ENCODE measurements around the gene EVC2.

Gene EVC2

DNA sequence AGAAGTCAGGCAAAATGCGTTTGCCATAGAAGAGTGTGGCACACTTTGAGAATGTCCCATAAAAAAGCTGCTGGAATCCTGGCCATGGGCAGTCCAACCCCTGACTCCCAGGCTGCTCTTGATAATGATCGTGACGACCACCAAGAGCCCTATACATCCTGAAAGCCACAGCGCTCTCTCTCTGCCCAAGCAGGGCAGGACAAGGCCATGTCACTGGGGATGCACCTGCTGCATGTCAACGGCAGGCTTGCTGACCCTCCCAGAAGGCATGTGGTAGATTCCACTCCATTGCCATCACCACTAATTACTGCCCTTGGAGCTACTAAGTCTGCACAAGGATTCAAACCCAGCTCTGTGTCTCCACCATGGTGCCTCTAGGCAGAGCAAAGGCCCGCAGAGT lies 144.5 kb downstream of the EVC2 start:
- H3K36me3 Mint-ChIP-seq (ENCODE audit: low read depth) = peaks cover 47% of the 10 kb centered on the region
- no peaks in the 10 kb centered on the region for H3K27me3 Mint-ChIP-seq (ENCODE audit: low read depth)
- H3K27ac Mint-ChIP-seq = no peak overlapping the region
- TF ChIP-seq, protein P1, sequence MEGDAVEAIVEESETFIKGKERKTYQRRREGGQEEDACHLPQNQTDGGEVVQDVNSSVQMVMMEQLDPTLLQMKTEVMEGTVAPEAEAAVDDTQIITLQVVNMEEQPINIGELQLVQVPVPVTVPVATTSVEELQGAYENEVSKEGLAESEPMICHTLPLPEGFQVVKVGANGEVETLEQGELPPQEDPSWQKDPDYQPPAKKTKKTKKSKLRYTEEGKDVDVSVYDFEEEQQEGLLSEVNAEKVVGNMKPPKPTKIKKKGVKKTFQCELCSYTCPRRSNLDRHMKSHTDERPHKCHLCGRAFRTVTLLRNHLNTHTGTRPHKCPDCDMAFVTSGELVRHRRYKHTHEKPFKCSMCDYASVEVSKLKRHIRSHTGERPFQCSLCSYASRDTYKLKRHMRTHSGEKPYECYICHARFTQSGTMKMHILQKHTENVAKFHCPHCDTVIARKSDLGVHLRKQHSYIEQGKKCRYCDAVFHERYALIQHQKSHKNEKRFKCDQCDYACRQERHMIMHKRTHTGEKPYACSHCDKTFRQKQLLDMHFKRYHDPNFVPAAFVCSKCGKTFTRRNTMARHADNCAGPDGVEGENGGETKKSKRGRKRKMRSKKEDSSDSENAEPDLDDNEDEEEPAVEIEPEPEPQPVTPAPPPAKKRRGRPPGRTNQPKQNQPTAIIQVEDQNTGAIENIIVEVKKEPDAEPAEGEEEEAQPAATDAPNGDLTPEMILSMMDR (IDR thresholded peaks at IDR 0.05; ENCODE audit: unreplicated experiment in 3 of 3) = no peak
- no peaks in the 10 kb centered on the region for H3K4me1 Mint-ChIP-seq
- H3K4me3 Mint-ChIP-seq = no peak overlapping the region
- no peaks in the 10 kb centered on the region for H3K9me3 Mint-ChIP-seq

DNA sequence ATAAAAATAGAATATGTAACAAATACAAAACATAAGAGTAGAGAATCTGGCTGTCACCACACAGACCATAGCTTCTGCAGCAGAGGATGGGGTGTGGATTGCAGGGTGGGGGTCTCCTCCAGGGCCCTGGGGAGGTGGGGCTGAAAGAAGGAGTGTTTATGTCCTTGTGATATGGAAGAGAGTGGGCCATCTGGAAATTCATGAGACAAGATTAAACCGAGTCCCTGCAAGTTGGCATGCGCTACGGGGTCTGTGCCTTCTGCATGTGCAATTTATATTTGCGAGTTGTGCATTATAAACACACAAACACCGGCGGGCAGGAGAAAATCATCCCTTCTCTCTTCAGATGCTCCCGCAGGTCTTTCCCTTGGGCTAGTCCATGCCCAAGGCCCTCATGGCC lies 145.9 kb downstream of the EVC2 start:
- Mint-ChIP-seq H3K4me1 (no peaks in the 10 kb centered on the region), H3K4me3 (no peak overlapping the region), H3K27me3 (ENCODE audit: low read depth) (no peaks in the 10 kb centered on the region), H3K36me3 (ENCODE audit: low read depth) (peaks cover 59% of the 10 kb centered on the region), H3K9me3 (peaks cover 6% of the 10 kb centered on the region), H3K27ac (no peak overlapping the region)
- TF ChIP-seq, protein P1 (IDR thresholded peaks at IDR 0.05; ENCODE audit: unreplicated experiment in 3 of 3) = no peak

DNA sequence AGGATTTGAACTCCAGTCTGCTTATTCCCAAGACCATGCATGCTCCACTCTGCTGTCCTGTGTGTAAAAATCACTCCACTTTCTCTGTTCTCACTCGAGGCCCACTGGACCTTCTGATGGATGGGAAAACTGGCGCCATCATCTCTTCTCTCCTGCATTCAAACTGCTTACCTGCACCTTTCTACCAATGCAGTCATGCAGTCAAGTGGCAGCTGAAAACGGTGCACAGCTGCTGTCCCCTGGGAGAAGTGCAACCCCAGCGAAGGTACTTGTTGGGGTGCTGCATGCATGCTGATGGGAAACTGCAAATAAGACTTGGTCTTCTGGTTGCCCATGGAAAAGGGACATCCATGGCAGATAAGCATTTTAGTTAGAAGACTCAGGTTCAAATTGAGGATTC lies 147.1 kb downstream of the EVC2 start:
- Mint-ChIP-seq H3K4me1 (no peaks in the 10 kb centered on the region), H3K9me3 (peaks cover 8% of the 10 kb centered on the region), H3K4me3 (no peak overlapping the region), H3K27ac (no peak overlapping the region), H3K36me3 (ENCODE audit: low read depth) (peaks cover 67% of the 10 kb centered on the region), H3K27me3 (ENCODE audit: low read depth) (no peaks in the 10 kb centered on the region)
- TF ChIP-seq, protein P1 (IDR thresholded peaks at IDR 0.05; ENCODE audit: unreplicated experiment in 3 of 3) = no peak

DNA sequence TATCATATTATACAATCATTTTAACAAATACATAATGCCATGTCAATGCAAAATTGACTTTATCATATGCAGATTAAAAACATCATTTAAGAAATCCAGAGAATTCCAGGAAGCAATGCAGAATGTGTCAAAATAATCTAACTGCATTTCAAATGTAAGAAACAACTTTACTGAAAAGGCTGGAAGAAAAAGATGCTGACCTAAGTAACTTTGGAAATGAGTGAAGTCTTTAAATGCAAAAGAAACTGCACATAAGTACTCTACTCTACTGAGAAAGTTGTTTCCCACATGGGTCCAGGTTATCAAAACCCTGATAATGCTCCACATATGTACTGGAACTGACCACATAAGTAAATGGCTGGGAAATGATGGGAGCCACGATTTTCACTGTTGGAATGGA lies 149.9 kb downstream of the EVC2 start:
- peaks cover 12% of the 10 kb centered on the region for H3K9me3 Mint-ChIP-seq

DNA sequence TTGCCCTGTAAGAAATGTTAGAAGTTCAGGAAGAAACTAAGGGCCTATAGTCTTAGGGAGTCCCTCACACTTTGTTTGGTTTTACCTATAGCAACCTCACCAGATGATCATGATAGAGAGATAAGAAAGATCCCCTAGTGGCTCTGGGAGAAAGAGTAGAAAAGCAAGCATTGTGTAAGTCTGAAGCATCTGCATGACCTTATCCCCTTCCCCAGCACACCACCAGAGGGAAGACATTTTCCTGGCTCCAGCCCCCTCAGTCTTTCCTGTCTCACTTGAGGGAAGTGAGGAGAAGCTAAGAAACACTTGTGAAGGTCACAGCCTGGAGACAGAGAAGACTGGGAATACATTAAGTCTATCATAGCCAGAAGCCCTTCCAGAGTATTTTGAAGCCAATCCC lies 154.0 kb downstream of the EVC2 start:
- Mint-ChIP-seq H3K9me3 (peaks cover 38% of the 10 kb centered on the region), H3K27ac (no peak overlapping the region), H3K27me3 (ENCODE audit: low read depth) (no peaks in the 10 kb centered on the region), H3K36me3 (ENCODE audit: low read depth) (peaks cover 79% of the 10 kb centered on the region), H3K4me3 (no peak overlapping the region), H3K4me1 (no peaks in the 10 kb centered on the region)
- TF ChIP-seq, protein P1 (IDR thresholded peaks at IDR 0.05; ENCODE audit: unreplicated experiment in 3 of 3) = no peak

More for the DNA sequence above, 149.9 kb downstream of the EVC2 start:
- Mint-ChIP-seq H3K27me3 (ENCODE audit: low read depth) (no peaks in the 10 kb centered on the region), H3K4me3 (no peak overlapping the region), H3K36me3 (ENCODE audit: low read depth) (peaks cover 77% of the 10 kb centered on the region), H3K27ac (no peak overlapping the region), H3K4me1 (no peaks in the 10 kb centered on the region)
- TF ChIP-seq, protein P1 (IDR thresholded peaks at IDR 0.05; ENCODE audit: unreplicated experiment in 3 of 3) = no peak

DNA sequence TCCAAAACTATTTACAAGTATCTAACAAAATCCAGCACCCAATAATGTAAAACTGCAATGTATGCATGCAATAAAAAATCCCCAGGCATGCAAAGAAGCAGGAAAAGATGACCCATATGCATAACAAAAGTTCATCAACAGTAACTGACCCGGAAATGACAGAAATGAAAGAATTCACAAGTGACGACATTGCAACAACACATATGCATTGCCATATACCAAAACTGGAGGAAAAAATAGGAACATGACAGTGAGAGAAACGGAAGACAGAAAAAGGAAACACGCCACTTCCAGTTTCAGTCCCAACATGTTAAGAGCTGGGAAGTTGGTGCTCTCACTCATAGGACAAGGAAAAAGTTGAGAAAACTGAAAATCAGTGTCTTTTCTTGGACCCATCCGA lies 154.6 kb downstream of the EVC2 start:
- Mint-ChIP-seq H3K4me1 (no peaks in the 10 kb centered on the region), H3K27ac (no peak overlapping the region), H3K9me3 (peaks cover 40% of the 10 kb centered on the region), H3K27me3 (ENCODE audit: low read depth) (no peaks in the 10 kb centered on the region), H3K36me3 (ENCODE audit: low read depth) (peaks cover 78% of the 10 kb centered on the region), H3K4me3 (no peak overlapping the region)
- TF ChIP-seq, protein P1 (IDR thresholded peaks at IDR 0.05; ENCODE audit: unreplicated experiment in 3 of 3) = no peak

Measured in nephron (organoid).